Left cardiac atrium (tissue), 4 donors: Measurements from ENCODE around the gene MRTFB. TPM values are rescaled to one million over a fixed set of nuclear protein-coding genes. Genes with fewer than 3 reads are reported as not detected.
"Not testable (repeated sequence)": the region's sequence is repeated elsewhere in the genome, so short reads cannot be mapped to it uniquely, and the experiment has no call there.

Experiments
- ATAC-seq, 2 donors: fragments of 200-7000 bp; cut with Tn5 transposase; one replicate each; pipeline ENCODE4 v1.9.1; 2020; ENCODE audit warnings: mild to moderate bottlenecking in 2 of 2, moderate library complexity in 2 of 2
- DNase-seq: peaks from one replicate; pipeline ENCODE4 v3.0.0-alpha.2; 2020
- intact Hi-C, 2 donors: fragments of 100-400 bp; cut with DNase I; formaldehyde crosslinking; loops; one replicate each; pipeline versions ENCODE4 v1.14.1 to v1.15.1; 2022 to 2023
- total RNA-seq, 2 donors: library from RNA; stranded (reverse); fragmentation: NEBNext Ultra II Directional; extraction: Animal tissue kit (Norgen Biotek cat#: 25700); gene quantifications; one replicate each; pipeline ENCODE4 v1.2.1, GENCODE V29; 2021
- donor health status: DM: no; HTN: yes; CAD: no.
- donor health status: DM: no; HTN: yes; CAD: no; lungs with severe emphysema.
- donor health status: DM: yes; HTN: yes; CAD: no.
- donor health status: Dilated cardiomyopathy.

The MRTFB gene
- total RNA-seq, 2 donors from 2014 or later: 34.7 to 36.8 TPM

DNA sequence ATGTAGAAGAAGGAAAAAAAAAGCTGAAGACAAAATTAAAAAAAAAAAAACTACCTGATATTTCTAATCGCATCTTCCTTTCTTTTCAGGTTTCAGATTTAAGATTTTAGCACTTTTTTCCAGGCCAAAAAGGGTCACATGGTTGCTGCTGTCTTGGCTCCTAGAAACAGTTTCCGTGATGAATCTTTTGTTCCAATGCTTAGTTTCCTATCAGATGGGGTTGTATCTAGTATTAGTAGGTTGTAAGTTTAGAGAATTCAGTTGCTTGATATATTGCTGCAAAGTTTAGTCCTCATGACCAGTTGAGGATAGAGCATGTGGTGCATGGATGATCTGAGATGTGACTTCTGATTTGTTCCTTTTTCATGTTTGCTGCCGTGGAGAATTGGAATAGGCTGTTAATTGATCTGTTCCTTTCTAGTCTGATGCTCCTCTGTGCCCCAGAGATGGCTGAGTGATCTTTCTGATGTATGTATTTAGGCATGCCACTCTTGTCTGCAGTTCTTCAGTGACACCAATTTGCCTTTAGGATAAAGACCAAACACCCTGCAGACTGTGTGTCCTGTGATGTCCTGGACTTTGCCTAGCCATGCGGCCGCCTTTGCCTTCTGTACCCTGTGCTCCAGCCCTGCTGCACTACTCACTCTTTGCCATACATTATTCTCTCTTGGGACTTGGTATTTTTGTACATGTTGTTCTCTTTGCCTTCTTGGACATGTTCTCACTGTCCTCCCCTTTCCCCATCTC, 94.0 kb downstream of the MRTFB start:
- no peak for DNase-seq
- intact Hi-C loops: no loop called here
- no peak for ATAC-seq

DNA sequence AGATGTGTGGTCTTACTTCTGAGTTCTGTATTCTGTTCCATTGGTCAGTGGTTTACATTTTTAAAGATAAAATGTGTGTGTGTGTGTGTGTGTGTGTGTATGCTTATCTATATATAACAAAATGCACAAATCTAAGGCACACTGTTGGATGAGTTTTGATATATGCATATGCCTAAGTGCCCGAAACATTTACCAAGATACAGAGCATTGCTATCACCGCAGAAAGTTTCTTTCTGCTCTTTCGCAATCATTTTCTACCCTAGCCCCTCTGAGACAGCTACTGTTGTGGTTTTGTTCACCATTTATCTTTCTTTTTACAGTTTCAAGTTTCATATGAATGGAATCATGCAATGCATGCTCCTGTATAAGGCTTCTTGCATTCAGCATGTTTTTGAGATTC, 97.0 kb downstream of the MRTFB start:
- intact Hi-C loops: no loop called here
- no peak for DNase-seq
- no peak for ATAC-seq

DNA sequence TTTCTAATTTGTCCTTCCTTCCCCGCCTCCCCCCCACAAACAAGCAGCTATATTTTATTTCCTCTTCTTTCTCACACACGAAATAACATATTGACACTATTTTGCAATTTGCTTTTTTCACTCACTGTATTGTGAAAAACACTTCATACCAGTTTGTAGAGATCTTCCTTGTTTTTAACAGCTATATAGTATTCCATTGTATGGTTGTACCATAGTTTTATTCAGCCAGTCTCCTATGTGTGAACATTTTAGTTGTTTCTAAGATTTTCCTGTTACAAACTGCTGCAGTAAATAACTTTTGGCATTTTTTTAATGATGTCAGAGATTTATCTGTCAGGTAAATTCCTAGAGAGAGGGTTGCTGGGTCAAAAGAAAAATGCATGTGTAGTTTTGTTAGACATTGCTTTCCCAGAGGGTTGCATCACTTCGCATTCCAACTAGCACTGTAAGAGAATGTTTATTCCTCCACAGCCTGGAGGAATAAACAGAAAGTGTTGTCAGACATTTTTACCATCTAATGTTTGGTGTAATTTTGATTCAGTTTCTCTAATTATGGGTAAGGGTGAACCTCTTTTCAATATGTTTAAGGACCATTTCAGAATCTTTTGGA, 101.2 kb downstream of the MRTFB start:
- ATAC-seq (no peak), DNase-seq (no peak)
- intact Hi-C loops: no loop called here

DNA sequence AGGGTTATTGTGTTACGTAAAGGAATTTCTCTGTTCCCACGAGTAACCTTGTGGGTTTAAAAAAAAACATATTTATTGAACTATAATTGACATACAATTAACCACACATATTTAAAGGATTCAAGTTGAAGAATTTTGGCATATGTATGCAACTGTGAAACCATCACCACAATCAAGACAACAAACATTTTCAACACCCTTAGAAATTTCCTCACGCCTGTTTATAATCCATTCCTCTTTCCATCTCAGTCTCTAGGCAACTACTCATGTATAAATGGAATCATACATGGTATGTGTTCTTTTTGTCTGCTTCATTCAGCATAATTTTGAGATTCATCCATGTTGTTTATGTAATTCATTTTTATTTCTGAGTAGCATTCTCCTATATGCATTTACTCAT, 104.0 kb downstream of the MRTFB start:
- intact Hi-C loops: no loop called here
- DNase-seq (no peak), ATAC-seq (no peak)

DNA sequence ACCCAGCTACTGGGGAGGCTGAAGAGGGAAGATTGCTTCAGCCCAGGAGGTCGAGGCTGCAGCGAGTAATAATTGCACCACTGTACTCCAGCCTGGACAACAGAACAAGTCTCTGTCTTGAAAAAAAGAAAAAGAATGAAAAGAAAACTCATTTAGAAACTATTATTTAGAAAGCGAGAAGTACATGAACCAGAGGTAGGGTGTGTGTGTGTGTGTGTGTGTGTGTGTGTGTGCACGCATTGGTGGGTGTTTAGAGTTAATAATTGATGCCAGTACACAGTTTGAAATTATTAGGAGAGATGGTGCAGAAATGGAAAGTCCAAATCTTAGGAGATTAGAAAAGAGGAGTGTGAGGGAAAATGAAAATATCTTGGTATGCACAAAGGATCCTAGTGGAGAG, 106.6 kb downstream of the MRTFB start:
- DNase-seq (no peak), ATAC-seq (no peak)
- intact Hi-C loops: no loop called here

DNA sequence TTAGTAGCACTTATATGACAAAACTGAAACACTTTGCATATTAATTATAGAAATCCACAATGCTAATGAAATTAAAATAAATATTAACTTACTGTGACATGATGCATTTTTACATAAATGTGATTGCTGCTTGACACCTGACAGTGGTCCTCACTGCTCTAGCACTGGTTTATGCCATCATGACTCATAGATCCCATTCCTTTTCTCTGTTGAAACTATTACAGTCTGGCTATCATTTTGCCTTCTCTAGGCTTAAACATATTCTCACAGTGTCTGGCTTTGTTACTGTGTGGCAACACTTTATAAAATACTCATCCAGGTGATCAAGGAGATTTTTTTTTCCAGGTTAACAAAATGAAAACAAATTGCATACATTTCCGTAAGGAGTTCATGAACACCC, 108.0 kb downstream of the MRTFB start:
- ATAC-seq (no peak), DNase-seq (no peak)
- intact Hi-C loops: no loop called here

DNA sequence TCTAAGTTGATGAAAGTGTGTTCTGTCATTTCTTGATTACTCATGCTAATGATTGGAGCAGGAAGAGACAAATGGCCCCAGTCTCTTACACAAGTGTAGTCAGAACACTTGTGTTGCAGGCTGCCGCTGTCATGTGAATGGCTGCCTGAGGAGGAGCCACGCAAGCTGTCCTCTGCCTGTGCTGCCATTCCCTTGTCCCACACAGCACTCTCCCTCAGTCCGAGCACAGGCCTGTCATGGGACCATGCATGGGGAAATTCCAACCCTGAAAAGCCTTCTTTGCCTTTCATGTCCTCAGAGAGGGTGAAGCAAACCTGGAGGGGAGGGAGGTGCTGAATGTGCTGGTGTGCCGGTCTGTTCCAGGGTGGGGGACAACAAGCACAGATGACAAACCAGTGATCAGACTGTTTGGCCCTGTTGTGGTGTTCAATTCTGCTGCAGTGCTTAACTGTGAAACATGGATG, 109.4 kb downstream of the MRTFB start:
- ATAC-seq (peak; percentile 53 to 67), DNase-seq (no peak)
- intact Hi-C loops: loop anchor here (10.0 kb wide), 2 partner anchors 76 to 96 kb away; no protein-coding TSS in a partner anchor

DNA sequence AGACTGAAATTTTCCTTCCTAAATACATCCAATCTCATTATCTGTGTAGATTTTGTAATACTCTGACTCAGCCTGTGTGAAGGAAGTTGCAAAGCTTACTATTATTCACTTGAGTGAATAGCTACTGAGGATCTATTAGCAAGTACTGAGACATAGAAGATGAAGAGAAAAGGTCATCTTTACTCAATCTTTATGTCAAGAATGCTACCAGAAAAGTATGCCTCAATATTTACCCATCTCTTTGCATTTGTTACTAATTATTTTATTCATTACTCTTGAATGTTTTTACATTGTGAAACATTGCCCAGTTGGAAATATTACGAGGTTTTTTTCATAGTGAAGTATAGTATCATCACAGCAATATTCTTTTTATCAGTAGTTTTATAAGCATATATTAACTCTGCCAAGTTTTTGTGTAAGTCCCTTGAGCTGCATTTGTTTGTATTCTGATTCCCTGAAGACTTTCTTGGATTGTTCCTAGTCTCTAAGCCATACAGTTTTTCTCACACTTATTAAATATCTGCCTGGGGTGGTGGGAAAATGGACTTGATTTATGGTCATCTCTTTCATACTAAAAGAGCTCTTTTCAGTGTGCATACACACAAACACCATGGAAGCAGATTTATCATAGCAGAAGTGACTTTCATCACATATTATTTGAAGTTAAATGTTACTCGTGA, 110.4 kb downstream of the MRTFB start:
- intact Hi-C loops: loop anchor here (10.0 kb wide), 2 partner anchors 77 to 97 kb away; no protein-coding TSS in a partner anchor
- no peak for DNase-seq
- peak in 1 of 2 donors; percentile 62 for ATAC-seq

DNA sequence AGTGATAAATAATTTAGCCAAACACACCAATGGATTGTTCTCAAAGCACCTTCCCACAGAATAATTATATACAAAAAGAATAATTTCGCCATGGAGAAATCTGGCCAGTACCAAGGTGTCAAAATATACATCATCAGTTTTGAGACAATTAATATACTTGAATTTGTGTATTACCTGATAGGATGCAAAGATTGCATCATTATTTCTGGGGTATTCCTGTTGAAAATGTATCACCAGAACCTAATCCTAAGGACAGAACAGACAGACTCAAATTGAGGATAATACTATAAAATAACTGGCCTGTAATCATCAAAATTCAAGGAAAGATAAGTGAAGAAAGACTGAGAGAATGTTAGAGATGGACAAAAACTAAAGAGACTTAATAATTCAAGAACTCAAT, 111.9 kb downstream of the MRTFB start:
- ATAC-seq: no peak
- DNase-seq: no peak
- intact Hi-C loops: loop anchor here (10.0 kb wide), 2 partner anchors 78 to 98 kb away; no protein-coding TSS in a partner anchor

DNA sequence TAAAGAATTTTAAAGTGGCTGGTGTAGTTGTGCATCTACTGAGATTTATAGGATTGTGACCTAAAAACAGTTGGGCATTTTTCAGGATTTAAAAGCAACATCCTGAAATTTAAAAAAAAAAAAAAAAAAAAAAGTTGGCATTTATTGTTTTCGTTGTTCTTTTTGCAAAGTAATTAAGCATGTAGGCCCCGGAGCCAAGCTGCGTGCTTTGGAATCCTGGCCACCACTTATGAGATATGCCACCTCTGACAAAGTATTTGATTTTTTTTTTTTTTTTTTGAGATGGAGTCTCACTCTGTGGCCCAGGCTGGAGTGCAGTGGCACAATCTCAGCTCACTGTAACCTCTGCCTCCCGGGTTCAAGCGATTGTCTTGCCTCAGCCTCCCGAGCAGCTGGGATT, 112.8 kb downstream of the MRTFB start:
- not testable (repeated sequence) for ATAC-seq, DNase-seq
- intact Hi-C loops: loop anchor here (10.0 kb wide), 2 partner anchors 79 to 99 kb away; no protein-coding TSS in a partner anchor

DNA sequence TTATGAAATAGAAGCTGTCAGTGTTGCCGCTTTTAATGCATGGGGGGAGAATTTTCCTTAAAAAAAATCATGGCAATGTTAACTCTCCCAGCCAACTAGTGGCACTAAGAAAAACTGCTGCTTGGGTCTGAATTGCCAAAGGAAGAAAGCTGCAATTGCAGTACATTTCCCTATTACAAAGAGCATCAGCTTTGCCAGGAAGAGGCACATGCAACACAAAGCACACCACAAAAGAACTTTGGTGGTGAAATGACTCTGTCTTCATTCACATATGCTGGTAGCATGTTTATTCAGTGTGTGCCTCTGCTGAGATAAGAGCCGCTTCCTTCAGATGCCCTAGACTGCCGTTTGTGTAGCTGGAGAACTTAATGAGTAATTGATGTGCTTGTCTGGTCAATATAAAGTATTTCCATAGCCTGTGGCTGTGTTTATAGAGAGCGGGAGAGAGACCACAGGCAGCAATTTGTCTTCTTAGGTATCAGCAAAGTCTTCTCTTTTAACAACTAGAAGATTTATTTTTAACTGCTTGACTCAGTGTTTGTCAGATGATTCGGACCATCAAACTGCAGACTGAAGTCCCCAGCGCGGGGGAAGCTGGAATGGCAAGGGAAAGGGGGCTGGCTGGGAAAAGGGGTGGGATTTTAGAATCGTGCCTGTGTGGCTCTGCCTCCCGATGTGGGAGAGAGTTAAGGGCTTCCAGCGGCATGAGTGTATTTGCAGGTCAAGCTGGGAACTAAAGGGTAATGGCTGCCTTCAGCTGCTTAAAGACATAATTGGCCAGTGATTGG, 115.1 kb downstream of the MRTFB start:
- intact Hi-C loops: loop anchor here (5.0 to 10.0 kb wide), 4 partner anchors 81 to 264 kb away; partner anchors contain the start of gene ERCC4 (in 1 of the 2)
- ATAC-seq: peak; percentile 81 to 82
- peak; percentile 43 for DNase-seq

DNA sequence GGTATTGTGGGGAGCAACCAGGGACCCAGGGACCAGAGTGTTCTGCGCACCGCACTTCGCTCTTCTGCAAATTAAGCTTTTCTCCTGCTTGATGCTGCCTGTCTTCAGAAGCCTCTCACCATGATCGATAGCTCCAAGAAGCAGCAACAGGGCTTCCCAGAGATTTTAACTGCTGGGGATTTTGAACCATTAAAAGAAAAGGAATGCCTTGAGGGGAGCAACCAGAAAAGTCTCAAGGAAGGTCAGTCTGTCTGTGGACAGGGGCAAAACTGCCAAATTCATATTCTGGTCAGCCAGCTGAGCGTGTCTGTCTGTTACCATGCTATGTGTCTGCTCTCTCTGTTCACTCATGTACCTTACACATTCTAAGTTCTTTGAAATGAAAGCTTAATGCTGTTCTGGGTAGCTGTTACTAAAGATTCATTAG, 115.7 kb downstream of the MRTFB start:
- ATAC-seq (peak; percentile 44 to 48), DNase-seq (no peak)
- intact Hi-C loops: loop anchor here (5.0 to 10.0 kb wide), 4 partner anchors 82 to 265 kb away; partner anchors contain the start of gene ERCC4 (in 1 of the 2)

DNA sequence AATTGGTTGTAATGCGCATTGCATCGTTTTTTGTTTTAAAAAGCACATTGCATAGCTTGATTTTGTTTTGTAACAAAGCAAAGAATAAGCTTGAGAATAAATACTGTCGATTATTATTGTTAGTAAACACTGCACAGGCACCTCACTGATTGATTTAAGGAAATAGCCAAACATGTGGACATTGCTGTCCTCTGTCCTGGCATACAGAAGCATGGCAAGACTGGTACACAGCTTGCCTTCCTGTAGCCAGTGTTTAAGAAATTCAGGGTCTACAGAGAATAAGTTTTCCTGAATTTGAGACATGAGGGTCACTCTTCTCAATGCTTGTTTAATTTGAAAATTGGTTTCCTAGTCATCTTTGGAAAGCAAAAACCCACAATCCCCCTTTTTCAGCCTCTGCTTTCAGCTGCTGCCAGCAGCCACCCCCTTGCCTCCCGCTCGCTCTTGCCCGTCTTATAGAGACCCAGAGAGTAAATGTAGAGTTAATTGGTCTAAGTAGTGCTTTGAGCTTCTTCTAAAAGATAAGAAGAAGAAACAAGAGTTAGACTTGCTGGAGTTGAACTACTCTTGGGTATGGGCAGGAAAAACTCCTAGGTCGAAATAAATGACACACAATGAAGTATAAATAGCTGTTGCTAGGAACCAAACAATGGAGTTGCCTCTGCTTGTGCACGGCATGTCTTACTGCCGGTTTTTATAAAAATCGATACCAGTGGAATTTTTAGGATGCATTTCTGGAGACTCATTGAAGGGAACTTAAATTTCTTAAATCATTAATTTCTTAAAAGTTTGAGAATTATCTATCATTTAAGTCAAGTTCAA, 116.6 kb downstream of the MRTFB start:
- peak; percentile 30 to 38 for ATAC-seq
- intact Hi-C loops: loop anchor here (5.0 to 10.0 kb wide), 4 partner anchors 83 to 265 kb away; partner anchors contain the start of gene ERCC4 (in 1 of the 2)
- DNase-seq: no peak

DNA sequence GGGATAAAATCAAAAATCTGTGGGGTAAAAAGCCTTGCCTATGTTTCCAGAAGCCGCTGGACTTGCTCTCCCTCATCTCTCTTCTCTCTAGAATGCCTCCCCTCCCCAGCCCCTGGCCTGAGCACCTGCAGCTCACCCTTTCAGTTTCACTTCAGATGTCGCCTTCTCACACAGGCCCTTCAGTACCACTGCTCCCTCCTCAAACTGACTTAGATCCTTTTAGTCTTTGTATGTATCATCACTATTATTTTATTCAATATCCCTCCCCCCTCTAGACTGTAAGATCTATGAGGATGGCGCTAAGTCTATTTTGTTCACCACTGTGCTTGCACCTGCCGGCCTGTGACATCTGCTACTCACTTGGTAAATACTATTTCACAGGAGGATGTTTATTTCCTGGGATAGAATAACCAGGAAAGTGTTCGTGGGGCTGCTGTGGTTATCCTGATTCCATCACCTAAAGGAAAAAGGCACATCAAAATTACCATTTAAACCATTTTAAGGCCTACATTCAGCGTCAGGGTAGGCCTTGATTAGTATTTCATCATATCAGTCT, 122.3 kb downstream of the MRTFB start:
- DNase-seq: no peak
- intact Hi-C loops: loop anchor here in 1 of 2 donors (10.0 kb wide), 1 partner anchor 269 kb away; the partner anchor contains the start of gene ERCC4
- ATAC-seq: no peak

DNA sequence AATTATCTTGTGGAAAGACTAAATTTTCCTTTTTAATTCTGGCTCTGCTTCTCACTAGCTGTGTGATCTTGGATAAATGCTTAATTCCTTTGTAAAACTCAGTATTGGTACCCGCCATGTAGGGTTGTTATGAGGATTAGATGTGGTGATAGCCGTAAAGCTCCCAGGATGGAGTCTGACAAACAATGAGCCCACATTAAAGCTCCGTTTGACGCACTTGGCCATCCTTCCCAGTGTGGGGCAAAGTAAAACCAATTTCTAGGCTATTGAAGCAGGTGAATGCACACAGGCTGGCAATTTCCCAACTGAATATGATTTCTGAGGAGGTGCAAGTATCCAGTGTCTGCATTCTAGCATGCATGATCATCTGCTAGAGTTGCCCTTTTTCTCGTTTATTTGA, 123.6 kb downstream of the MRTFB start:
- ATAC-seq (no peak), DNase-seq (no peak)
- intact Hi-C loops: loop anchor here in 1 of 2 donors (10.0 kb wide), 1 partner anchor 270 kb away; the partner anchor contains the start of gene ERCC4

DNA sequence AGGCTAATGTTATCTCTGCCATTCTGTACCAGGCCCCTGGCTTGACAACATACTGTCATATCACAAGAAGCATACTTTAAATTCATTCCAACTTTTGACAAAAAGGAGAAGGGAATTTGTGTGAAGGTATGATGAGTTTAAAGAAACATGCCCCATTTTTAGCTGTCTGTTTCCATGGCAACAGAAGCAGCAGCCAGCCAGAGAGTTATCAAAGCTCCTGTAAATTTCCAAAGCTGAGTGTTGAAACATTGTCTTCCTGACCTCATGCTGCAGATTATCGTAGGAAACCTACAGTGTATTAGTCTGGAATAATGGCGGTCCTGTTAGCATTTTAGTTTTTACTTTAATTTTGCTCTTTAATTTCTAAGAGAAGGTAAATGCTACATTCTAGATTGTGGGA, 124.9 kb downstream of the MRTFB start:
- DNase-seq (no peak), ATAC-seq (no peak)
- intact Hi-C loops: loop anchor here in 1 of 2 donors (10.0 kb wide), 1 partner anchor 271 kb away; the partner anchor contains the start of gene ERCC4

DNA sequence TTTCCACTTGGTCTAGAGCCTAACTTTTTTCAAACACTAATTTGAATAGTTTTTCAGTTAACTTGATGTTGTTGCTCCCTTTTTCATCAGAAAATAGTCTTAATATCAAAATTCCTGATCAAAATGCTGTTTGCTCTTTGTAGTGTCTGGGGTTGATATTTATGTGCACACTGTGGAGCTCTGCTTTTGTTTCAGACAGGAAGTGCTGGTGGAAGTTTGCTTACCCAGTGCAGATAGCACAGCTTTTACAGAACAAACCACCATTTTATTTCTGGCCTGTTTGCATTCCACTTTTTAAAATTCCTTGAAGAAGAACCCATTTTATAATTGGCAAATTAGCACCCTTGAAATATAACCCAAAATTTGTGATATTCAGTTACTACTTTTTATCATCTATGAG, 125.4 kb downstream of the MRTFB start:
- intact Hi-C loops: loop anchor here in 1 of 2 donors (10.0 kb wide), 1 partner anchor 272 kb away; the partner anchor contains the start of gene ERCC4
- no peak for ATAC-seq
- DNase-seq: no peak
